ENCODE results near the gene MIEF1. TPM values are rescaled to one million over a fixed set of nuclear protein-coding genes. Genes with fewer than 3 reads are reported as not detected.

The MIEF1 gene
- total RNA-seq, 1 experiment from 2014 or later = 29.9 TPM

GRCh38 chr22:39554151-39554550 is 52.1 kb downstream of the MIEF1 start:
- intact Hi-C loops (cut with micrococcal nuclease; ENCODE audit: unreplicated experiment) = no loop called here
- ATAC-seq = no peak
- no peak for TF ChIP-seq SIN3A (IDR thresholded peaks at IDR 0.05; ENCODE audit: borderline replicate concordance, insufficient read depth, low read depth, low read length)
- TF ChIP-seq CTCF (IDR thresholded peaks at IDR 0.05) = no peak
- TF ChIP-seq POLR2AphosphoS5 (IDR thresholded peaks at IDR 0.05; ENCODE audit: low read depth, low read length) = no peak
- TF ChIP-seq, protein P1, sequence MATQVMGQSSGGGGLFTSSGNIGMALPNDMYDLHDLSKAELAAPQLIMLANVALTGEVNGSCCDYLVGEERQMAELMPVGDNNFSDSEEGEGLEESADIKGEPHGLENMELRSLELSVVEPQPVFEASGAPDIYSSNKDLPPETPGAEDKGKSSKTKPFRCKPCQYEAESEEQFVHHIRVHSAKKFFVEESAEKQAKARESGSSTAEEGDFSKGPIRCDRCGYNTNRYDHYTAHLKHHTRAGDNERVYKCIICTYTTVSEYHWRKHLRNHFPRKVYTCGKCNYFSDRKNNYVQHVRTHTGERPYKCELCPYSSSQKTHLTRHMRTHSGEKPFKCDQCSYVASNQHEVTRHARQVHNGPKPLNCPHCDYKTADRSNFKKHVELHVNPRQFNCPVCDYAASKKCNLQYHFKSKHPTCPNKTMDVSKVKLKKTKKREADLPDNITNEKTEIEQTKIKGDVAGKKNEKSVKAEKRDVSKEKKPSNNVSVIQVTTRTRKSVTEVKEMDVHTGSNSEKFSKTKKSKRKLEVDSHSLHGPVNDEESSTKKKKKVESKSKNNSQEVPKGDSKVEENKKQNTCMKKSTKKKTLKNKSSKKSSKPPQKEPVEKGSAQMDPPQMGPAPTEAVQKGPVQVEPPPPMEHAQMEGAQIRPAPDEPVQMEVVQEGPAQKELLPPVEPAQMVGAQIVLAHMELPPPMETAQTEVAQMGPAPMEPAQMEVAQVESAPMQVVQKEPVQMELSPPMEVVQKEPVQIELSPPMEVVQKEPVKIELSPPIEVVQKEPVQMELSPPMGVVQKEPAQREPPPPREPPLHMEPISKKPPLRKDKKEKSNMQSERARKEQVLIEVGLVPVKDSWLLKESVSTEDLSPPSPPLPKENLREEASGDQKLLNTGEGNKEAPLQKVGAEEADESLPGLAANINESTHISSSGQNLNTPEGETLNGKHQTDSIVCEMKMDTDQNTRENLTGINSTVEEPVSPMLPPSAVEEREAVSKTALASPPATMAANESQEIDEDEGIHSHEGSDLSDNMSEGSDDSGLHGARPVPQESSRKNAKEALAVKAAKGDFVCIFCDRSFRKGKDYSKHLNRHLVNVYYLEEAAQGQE (IDR thresholded peaks at IDR 0.05; ENCODE audit: insufficient read depth in 1 of 2, low read depth in 2 of 2, low read length in 1 of 2) = no peak
- TF ChIP-seq TCF7L2 (IDR thresholded peaks at IDR 0.05; ENCODE audit: low read depth, low read length) = no peak
- BruUV-seq (replicated peaks) = no TSS peak
- POLR2A ChIA-PET = no interaction called here
- no peak for DNase-seq (ENCODE audit: low read depth, low spot score)
- peaks cover 2% of the 10 kb centered on the region for H3K4me1 ChIP-seq (ENCODE audit: control insufficient read depth, insufficient read depth, low read length)
- no peaks in the 10 kb centered on the region for H3K9me3 ChIP-seq (ENCODE audit: control insufficient read depth, insufficient read depth, low read depth, low read length)
- H3K36me3 ChIP-seq (ENCODE audit: control insufficient read depth, insufficient read depth, low read length) = no peaks in the 10 kb centered on the region
- in situ Hi-C loops (cut with HindIII; ENCODE audit: low pct_unique_long_range_greater_than_20kb, low sequenced_read_pairs) = no loop called here
- no peak overlapping the region for H3K27ac ChIP-seq (ENCODE audit: low read length)
- CTCF ChIA-PET = interaction anchor here (0.6 kb wide), 1 partner anchor 379 kb away, joined by 3 read pairs; no protein-coding TSS in a partner anchor
- H3K4me3 ChIP-seq (ENCODE audit: low read depth in 2 of 2, low read length in 2 of 2) = no peak overlapping the region
- H3K27me3 ChIP-seq (ENCODE audit: control insufficient read depth, insufficient read depth, low read length) = no peaks in the 10 kb centered on the region

GRCh38 chr22:39556970-39557841 is 55.1 kb downstream of the MIEF1 start:
- DNase-seq (ENCODE audit: low read depth, low spot score) (no peak), ATAC-seq (peak; percentile 80)
- Histone ChIP-seq H3K9me3 (ENCODE audit: control insufficient read depth, insufficient read depth, low read depth, low read length) (no peaks in the 10 kb centered on the region), H3K27me3 (ENCODE audit: control insufficient read depth, insufficient read depth, low read length) (no peaks in the 10 kb centered on the region), H3K36me3 (ENCODE audit: control insufficient read depth, insufficient read depth, low read length) (no peaks in the 10 kb centered on the region), H3K4me1 (ENCODE audit: control insufficient read depth, insufficient read depth, low read length) (peaks cover 4% of the 10 kb centered on the region), H3K4me3 (ENCODE audit: low read depth in 2 of 2, low read length in 2 of 2) (peak overlapping the region in 1 of 2 experiments; percentile 21; a peak in 2 of 4 replicates), H3K27ac (ENCODE audit: low read length) (no peak overlapping the region)
- intact Hi-C loops (cut with micrococcal nuclease; ENCODE audit: unreplicated experiment) (no loop called here), in situ Hi-C loops (cut with HindIII; ENCODE audit: low pct_unique_long_range_greater_than_20kb, low sequenced_read_pairs) (no loop called here)
- ChIA-PET POLR2A (no interaction called here), CTCF (interaction anchor here (0.6 kb wide), 1 partner anchor 396 kb away, joined by 11 read pairs; no protein-coding TSS in a partner anchor)
- BruUV-seq (replicated peaks) = no TSS peak
- TF ChIP-seq, protein P1 (IDR thresholded peaks at IDR 0.05; ENCODE audit: insufficient read depth in 1 of 2, low read depth in 2 of 2, low read length in 1 of 2) = no peak
- TF ChIP-seq TCF7L2 (IDR thresholded peaks at IDR 0.05; ENCODE audit: low read depth, low read length) (no peak), CTCF (IDR thresholded peaks at IDR 0.05) (peak; percentile 29)

All from Panc1 (cell line).